Suprapubic skin (tissue), 4 donors: ENCODE measurements around the gene PATL1. TPM values are rescaled to one million over a fixed set of nuclear protein-coding genes. Genes with fewer than 3 reads are reported as not detected.

ENCODE experiments used
- DNase-seq, 2 donors: peaks; one replicate each; pipeline ENCODE4 v3.0.0-alpha.2; 2019; ENCODE audit warnings: low spot score in 2 of 2
- H3K27ac ChIP-seq: fragments of 200-600 bp; sonication (generic); one replicate; pipeline ENCODE4 v1.5.1; 2019
- H3K27me3 ChIP-seq: fragments of 200-600 bp; sonication (generic); one replicate; pipeline ENCODE4 v1.5.1; 2019
- H3K36me3 ChIP-seq: fragments of 200-600 bp; sonication (generic); one replicate; pipeline ENCODE4 v1.5.1; 2019
- H3K4me1 ChIP-seq: fragments of 200-600 bp; sonication (generic); one replicate; pipeline ENCODE4 v1.5.1; 2019
- H3K4me3 ChIP-seq: fragments of 200-600 bp; sonication (generic); one replicate; pipeline ENCODE4 v1.5.1; 2019; ENCODE audit warnings: mild to moderate bottlenecking
- H3K9me3 ChIP-seq: fragments of 200-600 bp; sonication (generic); one replicate; pipeline ENCODE4 v1.5.1; 2019
- EP300 ChIP-seq: sonication (generic); formaldehyde crosslinking; IDR thresholded peaks from one replicate; pipeline ENCODE4 v1.6.1; 2017; ENCODE audit warnings: antibody characterized with exemption
- POLR2A ChIP-seq, 2 donors: fragments of 450-650 bp; IDR thresholded peaks; one replicate each; pipeline ENCODE4 v1.6.1; 2017; ENCODE audit warnings: antibody characterized with exemption in 2 of 2, mild to moderate bottlenecking in 2 of 2, moderate library complexity in 2 of 2
- POLR2AphosphoS5 ChIP-seq, 3 donors: sonication (generic); formaldehyde crosslinking; IDR thresholded peaks; one replicate each; pipeline ENCODE4 v1.6.1; 2017; ENCODE audit warnings: antibody characterized with exemption in 3 of 3
- WGBS: methylation state at CpG from one replicate; pipeline ENCODE4 v1.1.5; 2018; 5-methylcytosine and 5-hydroxymethylcytosine counted together
- total RNA-seq, 4 donors: library from RNA; depleted of rRNA; stranded (reverse); fragments of >200 nt; gene quantifications; one replicate each; pipeline ENCODE4 v1.1.0, GENCODE V29; 2016
- TF ChIP-seq, protein P1 (sequence below), 2 donors: fragments of 200-600 bp in 1 of 2; fragments of 450-650 bp in 1 of 2; sonication (generic) in 1 of 2; IDR thresholded peaks; one replicate each; pipeline ENCODE4 v1.5.1; 2016 to 2019; ENCODE audit warnings: antibody characterized with exemption in 2 of 2, mild to moderate bottlenecking in 1 of 2, moderate library complexity in 1 of 2

The PATL1 gene
- total RNA-seq, 4 donors from 2014 or later = 14.3 to 23.2 (median 19.2) TPM

DNA sequence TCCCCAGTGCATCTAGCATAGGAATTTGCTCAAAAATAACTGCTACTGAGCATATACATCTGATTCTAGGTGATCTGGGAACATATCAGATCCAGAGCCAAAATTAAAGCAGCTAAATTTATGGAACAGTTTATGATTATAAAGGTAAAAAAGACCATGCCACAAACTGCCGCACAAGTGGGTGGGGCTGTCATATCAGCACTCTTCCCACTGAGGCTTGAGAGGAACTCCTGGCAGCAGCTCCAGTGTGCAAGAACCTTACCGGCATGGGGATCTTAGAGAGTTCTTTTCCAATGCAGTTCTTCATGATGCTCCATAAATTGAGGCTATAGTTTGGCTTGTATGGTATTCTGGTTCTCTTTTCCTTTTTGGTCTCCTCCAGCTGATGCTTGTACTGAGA, 68.6 kb downstream of the PATL1 start:
- 90% methylated on average over 2 of the region's 2 CpGs for WGBS

DNA sequence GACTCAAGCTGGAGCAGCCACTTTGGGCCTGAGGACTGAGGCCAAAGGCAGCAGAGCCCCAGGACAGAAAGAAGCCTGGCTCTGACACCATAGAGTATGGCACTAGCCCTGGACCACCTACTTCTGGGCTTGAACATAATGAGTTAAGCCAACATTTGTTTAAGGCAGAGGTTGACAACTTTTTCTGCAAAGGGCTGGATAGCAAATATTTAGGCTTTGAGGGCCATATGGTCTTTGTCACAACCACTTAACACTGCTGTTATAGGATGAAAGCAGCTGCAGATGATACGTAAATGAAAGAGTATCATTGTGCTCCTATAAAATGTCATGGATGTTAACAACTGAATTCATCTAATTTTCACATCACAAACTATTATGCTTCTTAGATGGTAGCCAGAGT, 69.9 kb downstream of the PATL1 start:
- WGBS = 96% methylated on average over 1 of the region's 1 CpG
- TF ChIP-seq POLR2A (IDR thresholded peaks at IDR 0.05) (no peak), POLR2AphosphoS5 (IDR thresholded peaks at IDR 0.05) (no peak), EP300 (no peak)
- TF ChIP-seq, protein P1, sequence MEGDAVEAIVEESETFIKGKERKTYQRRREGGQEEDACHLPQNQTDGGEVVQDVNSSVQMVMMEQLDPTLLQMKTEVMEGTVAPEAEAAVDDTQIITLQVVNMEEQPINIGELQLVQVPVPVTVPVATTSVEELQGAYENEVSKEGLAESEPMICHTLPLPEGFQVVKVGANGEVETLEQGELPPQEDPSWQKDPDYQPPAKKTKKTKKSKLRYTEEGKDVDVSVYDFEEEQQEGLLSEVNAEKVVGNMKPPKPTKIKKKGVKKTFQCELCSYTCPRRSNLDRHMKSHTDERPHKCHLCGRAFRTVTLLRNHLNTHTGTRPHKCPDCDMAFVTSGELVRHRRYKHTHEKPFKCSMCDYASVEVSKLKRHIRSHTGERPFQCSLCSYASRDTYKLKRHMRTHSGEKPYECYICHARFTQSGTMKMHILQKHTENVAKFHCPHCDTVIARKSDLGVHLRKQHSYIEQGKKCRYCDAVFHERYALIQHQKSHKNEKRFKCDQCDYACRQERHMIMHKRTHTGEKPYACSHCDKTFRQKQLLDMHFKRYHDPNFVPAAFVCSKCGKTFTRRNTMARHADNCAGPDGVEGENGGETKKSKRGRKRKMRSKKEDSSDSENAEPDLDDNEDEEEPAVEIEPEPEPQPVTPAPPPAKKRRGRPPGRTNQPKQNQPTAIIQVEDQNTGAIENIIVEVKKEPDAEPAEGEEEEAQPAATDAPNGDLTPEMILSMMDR (IDR thresholded peaks at IDR 0.05) = no peak
- Histone ChIP-seq H3K36me3 (peaks cover 95% of the 10 kb centered on the region), H3K27ac (no peak overlapping the region), H3K4me3 (no peak overlapping the region), H3K9me3 (no peaks in the 10 kb centered on the region), H3K4me1 (no peaks in the 10 kb centered on the region), H3K27me3 (no peaks in the 10 kb centered on the region)
- no peak for DNase-seq

More for the DNA sequence above, 68.6 kb downstream of the PATL1 start:
- no peak for DNase-seq
- Histone ChIP-seq H3K36me3 (peaks cover 94% of the 10 kb centered on the region), H3K4me3 (no peak overlapping the region), H3K27me3 (no peaks in the 10 kb centered on the region), H3K9me3 (no peaks in the 10 kb centered on the region), H3K27ac (no peak overlapping the region), H3K4me1 (no peaks in the 10 kb centered on the region)
- TF ChIP-seq POLR2AphosphoS5 (IDR thresholded peaks at IDR 0.05) = no peak
- TF ChIP-seq, protein P1 (IDR thresholded peaks at IDR 0.05) = no peak
- TF ChIP-seq POLR2A (IDR thresholded peaks at IDR 0.05) = no peak
- no peak for TF ChIP-seq EP300

Other genes with a start within 250 kb of the PATL1 start
- under 1 TPM in 1 of 4 donors, not detected in 3; 0.16 TPM for gene OR5A2, start 242.6 kb downstream of the PATL1 start, total RNA-seq
- gene OR5A1, start 232.6 kb downstream of the PATL1 start, total RNA-seq = under 1 TPM in 1 of 4 donors, not detected in 3; 0.04 TPM
- not detected for gene OR4D6, start 212.1 kb downstream of the PATL1 start, total RNA-seq
- gene OR4D10, start 195.7 kb downstream of the PATL1 start, total RNA-seq = not detected
- not detected for gene OR4D11, start 165.5 kb downstream of the PATL1 start, total RNA-seq
- not detected for gene OR4D9, start 157.5 kb downstream of the PATL1 start, total RNA-seq
- 10 to 100 TPM; 37.2 to 71.5 (median 49.6) TPM for gene OSBP, start 53.3 kb downstream of the PATL1 start, total RNA-seq
- not detected for gene OR10V1, start 44.8 kb upstream of the PATL1 start, total RNA-seq
- gene STX3, start 86.3 kb upstream of the PATL1 start, total RNA-seq = 10 to 100 TPM; 24.1 to 48.2 (median 29.9) TPM
- 10 to 100 TPM; 27.8 to 42.0 (median 32.4) TPM for gene MRPL16, start 141.7 kb upstream of the PATL1 start, total RNA-seq
- not detected for gene CBLIF, start 176.5 kb upstream of the PATL1 start, total RNA-seq
- gene TCN1, start 197.4 kb upstream of the PATL1 start, total RNA-seq = 1 to 10 TPM in 3 of 4 donors, under 1 TPM in 1; 0.76 to 5.3 (median 1.8) TPM
- gene OOSP3, start 209.7 kb upstream of the PATL1 start, total RNA-seq = not detected